PC-3 (cell line): Measurements from ENCODE around the gene PUS7. TPM values are rescaled to one million over a fixed set of nuclear protein-coding genes. Genes with fewer than 3 reads are reported as not detected.
"Not testable (repeated sequence)": the region's sequence is repeated elsewhere in the genome, so short reads cannot be mapped to it uniquely, and the experiment has no call there.

Experiments used
- ATAC-seq: fragments of 200-7000 bp; cut with Tn5 transposase; 2 replicates; pipeline ENCODE4 v1.9.1; 2020; ENCODE audit warnings: mild to moderate bottlenecking, moderate library complexity
- BruUV-seq: library from RNA; stranded (reverse); fragments of 400-500 nt; replicated peaks from 2 replicates; lab custom pipeline; 2021; lab: Mats Ljungman, UMichigan
- CTCF ChIA-PET: fragments of 300-600 bp; sonication (Branson Sonifier 250); formaldehyde crosslinking; loops from one replicate; lab custom pipeline; 2022; ENCODE audit warnings: antibody characterized with exemption; lab: Charles Lee
- POLR2A ChIA-PET: fragments of 300-600 bp; sonication (Branson Sonifier 250); formaldehyde crosslinking; loops from one replicate; lab custom pipeline; 2022; ENCODE audit warnings: antibody characterized with exemption; ENCODE audit not compliant: unreplicated experiment; lab: Charles Lee
- DNase-seq: peaks from one replicate; pipeline ENCODE4 v3.0.0-alpha.2; 2015
- H2AFZ ChIP-seq: fragments of 300-600 bp; sonication (generic); 2 replicates; pipeline ENCODE4 v1.6.0; 2016; ENCODE audit warnings: antibody characterized with exemption, low read length
- H3F3A ChIP-seq: fragments of 300-600 bp; sonication (generic); one replicate; pipeline ENCODE4 v1.6.0; 2017; ENCODE audit warnings: antibody characterized with exemption, low read length, control low read depth, mild to moderate bottlenecking; ENCODE audit not compliant: unreplicated experiment
- H3K27ac ChIP-seq: fragments of 300-600 bp; sonication (generic); 2 replicates; pipeline ENCODE4 v1.5.1; 2016; ENCODE audit warnings: mild to moderate bottlenecking, low read length
- H3K27me3 ChIP-seq: fragments of 300-600 bp; sonication (generic); 2 replicates; pipeline ENCODE4 v1.6.1; 2016; ENCODE audit warnings: low read length, mixed read lengths
- H3K36me3 ChIP-seq: fragments of 300-600 bp; sonication (generic); 2 replicates; pipeline ENCODE4 v1.6.1; 2016; ENCODE audit warnings: low read depth, mixed run types, low read length, mixed read lengths
- H3K4me1 ChIP-seq: fragments of 300-600 bp; sonication (generic); 2 replicates; pipeline ENCODE4 v1.5.1; 2016; ENCODE audit warnings: low read length; ENCODE audit not compliant: insufficient read depth
- H3K4me2 ChIP-seq: fragments of 300-600 bp; sonication (generic); 2 replicates; pipeline ENCODE4 v1.6.0; 2016; ENCODE audit warnings: low read length
- H3K4me3 ChIP-seq: fragments of 300-600 bp; sonication (generic); 2 replicates; pipeline ENCODE4 v1.5.1; 2016; ENCODE audit warnings: mild to moderate bottlenecking, low read length, mixed read lengths
- H3K79me2 ChIP-seq: fragments of 300-600 bp; sonication (generic); 2 replicates; pipeline ENCODE4 v1.6.1; 2017; ENCODE audit warnings: low read length, mixed read lengths
- H3K9ac ChIP-seq: fragments of 300-600 bp; sonication (generic); 2 replicates; pipeline ENCODE4 v1.6.0; 2016; ENCODE audit warnings: mild to moderate bottlenecking, low read length
- H3K9me2 ChIP-seq: fragments of 300-600 bp; sonication (generic); replicated peaks from 2 replicates; pipeline ENCODE4 v1.6.1; 2016; ENCODE audit warnings: mixed run types, low read length, mixed read lengths
- H3K9me3 ChIP-seq: fragments of 300-600 bp; sonication (generic); 2 replicates; pipeline ENCODE4 v1.6.1; 2016; ENCODE audit warnings: low read length, mixed read lengths
- H4K20me1 ChIP-seq: fragments of 300-600 bp; sonication (generic); 2 replicates; pipeline ENCODE4 v1.6.1; 2016; ENCODE audit warnings: low read length, mixed read lengths
- EZH2 ChIP-seq: fragments of 300-600 bp; sonication (generic); IDR thresholded peaks from one replicate; pipeline ENCODE4 v1.6.1; 2017; ENCODE audit warnings: antibody characterized with exemption, mild to moderate bottlenecking, low read length; ENCODE audit not compliant: unreplicated experiment
- EZH2phosphoT487 ChIP-seq: fragments of 300-600 bp; sonication (generic); IDR thresholded peaks from 2 replicates; pipeline ENCODE4 v1.6.1; 2018; ENCODE audit warnings: mild to moderate bottlenecking, antibody characterized with exemption, low read length, borderline replicate concordance
- intact Hi-C: fragments of 100-400 bp; cut with micrococcal nuclease; formaldehyde crosslinking; loops from 2 replicates; pipeline ENCODE4 v1.9.0; 2023
- total RNA-seq: library from RNA; depleted of rRNA; stranded (reverse); fragments of >200 nt; gene quantifications from 2 replicates; pipeline ENCODE4 v1.2.3, GENCODE V29; 2014
- TF ChIP-seq, protein P1 (sequence below): fragments of 300-600 bp; sonication (generic); conservative IDR thresholded peaks from 2 replicates; pipeline ENCODE4 v1.5.1; 2017; ENCODE audit warnings: antibody characterized with exemption, low read depth, mild to moderate bottlenecking, low read length

The PUS7 gene
- total RNA-seq, 1 experiment from 2014 or later = 37.2 TPM

DNA sequence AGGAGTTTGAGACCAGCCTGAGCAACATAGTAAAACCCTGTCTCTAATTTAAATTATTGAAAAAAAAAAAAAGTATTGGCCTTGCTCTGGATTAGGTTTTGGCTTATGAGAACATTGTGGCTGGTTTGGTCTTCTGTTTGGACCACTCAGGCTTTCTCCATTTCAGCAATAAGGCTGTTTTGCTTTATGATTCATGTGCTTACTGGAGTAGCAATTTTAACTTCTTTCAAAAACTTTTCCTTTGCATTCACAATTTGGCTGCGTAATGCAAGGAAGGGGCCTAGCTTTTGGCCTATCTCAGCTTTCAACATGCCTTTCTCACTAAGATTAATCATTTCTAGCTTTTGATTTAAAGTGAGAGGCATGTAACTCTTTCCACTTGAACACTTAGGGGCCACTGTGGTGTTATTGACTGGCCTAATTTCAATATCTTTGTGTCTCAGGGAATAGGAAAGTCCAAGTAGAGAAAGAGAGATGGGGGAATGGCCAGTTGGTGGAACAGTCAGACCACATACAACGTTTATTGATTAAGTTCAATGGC, 95.4 kb downstream of the PUS7 start:
- ChIA-PET POLR2A (no interaction called here), CTCF (no interaction called here)
- Histone ChIP-seq H3K9me2 (no peaks in the 10 kb centered on the region), H3K4me3 (no peak overlapping the region), H3K4me2 (no peak overlapping the region), H3K4me1 (no peaks in the 10 kb centered on the region), H3K36me3 (no peaks in the 10 kb centered on the region), H3K9me3 (no peaks in the 10 kb centered on the region), H4K20me1 (no peaks in the 10 kb centered on the region), H3F3A (no peaks in the 10 kb centered on the region), H3K27me3 (no peaks in the 10 kb centered on the region), H3K9ac (no peak overlapping the region), H2AFZ (no peak overlapping the region), H3K79me2 (no peaks in the 10 kb centered on the region), H3K27ac (no peak overlapping the region)
- intact Hi-C loops = no loop called here
- TF ChIP-seq EZH2phosphoT487 (no peak), EZH2 (no peak)
- TF ChIP-seq, protein P1, sequence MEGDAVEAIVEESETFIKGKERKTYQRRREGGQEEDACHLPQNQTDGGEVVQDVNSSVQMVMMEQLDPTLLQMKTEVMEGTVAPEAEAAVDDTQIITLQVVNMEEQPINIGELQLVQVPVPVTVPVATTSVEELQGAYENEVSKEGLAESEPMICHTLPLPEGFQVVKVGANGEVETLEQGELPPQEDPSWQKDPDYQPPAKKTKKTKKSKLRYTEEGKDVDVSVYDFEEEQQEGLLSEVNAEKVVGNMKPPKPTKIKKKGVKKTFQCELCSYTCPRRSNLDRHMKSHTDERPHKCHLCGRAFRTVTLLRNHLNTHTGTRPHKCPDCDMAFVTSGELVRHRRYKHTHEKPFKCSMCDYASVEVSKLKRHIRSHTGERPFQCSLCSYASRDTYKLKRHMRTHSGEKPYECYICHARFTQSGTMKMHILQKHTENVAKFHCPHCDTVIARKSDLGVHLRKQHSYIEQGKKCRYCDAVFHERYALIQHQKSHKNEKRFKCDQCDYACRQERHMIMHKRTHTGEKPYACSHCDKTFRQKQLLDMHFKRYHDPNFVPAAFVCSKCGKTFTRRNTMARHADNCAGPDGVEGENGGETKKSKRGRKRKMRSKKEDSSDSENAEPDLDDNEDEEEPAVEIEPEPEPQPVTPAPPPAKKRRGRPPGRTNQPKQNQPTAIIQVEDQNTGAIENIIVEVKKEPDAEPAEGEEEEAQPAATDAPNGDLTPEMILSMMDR = no peak
- BruUV-seq = no TSS peak
- ATAC-seq (no peak), DNase-seq (no peak)

DNA sequence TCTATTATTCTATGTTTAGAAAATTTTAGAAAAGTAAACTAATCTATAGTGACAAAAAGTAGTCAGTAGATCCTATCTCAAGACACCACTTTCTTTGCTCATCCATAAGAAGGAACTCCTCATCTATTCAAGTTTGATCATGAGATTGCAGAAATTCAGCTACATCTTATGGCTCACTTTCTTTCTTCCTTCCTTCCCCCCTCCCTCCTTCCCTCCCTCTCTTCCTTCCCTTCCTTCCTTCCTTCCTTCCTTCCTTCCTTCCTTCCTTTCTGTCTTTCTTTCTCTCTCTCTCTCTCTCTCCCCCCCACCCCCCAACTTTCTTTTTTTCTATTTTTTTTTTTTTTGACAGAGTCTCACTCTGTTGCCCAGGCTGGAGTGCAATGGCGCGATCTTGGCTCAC, 98.1 kb downstream of the PUS7 start:
- H3K9ac ChIP-seq = no peak overlapping the region
- TF ChIP-seq EZH2 (no peak), EZH2phosphoT487 (no peak)
- TF ChIP-seq, protein P1 = no peak
- CTCF ChIA-PET = interaction anchor here (0.7 kb wide), 1 partner anchor 26 kb away, joined by 3 read pairs; no protein-coding TSS in a partner anchor
- H2AFZ ChIP-seq = no peak overlapping the region
- no TSS peak for BruUV-seq
- H3K79me2 ChIP-seq = no peaks in the 10 kb centered on the region
- no peaks in the 10 kb centered on the region for H3F3A ChIP-seq
- no peaks in the 10 kb centered on the region for H4K20me1 ChIP-seq
- H3K9me2 ChIP-seq = no peaks in the 10 kb centered on the region
- no peaks in the 10 kb centered on the region for H3K4me1 ChIP-seq
- H3K27me3 ChIP-seq = no peaks in the 10 kb centered on the region
- no peak overlapping the region for H3K4me2 ChIP-seq
- DNase-seq (no peak), ATAC-seq (no peak)
- H3K27ac ChIP-seq = no peak overlapping the region
- H3K36me3 ChIP-seq = no peaks in the 10 kb centered on the region
- no peaks in the 10 kb centered on the region for H3K9me3 ChIP-seq
- no peak overlapping the region for H3K4me3 ChIP-seq
- POLR2A ChIA-PET = no interaction called here
- intact Hi-C loops = no loop called here

- CTCF ChIA-PET = no interaction called here
- H3K79me2 ChIP-seq = no peaks in the 10 kb centered on the region
- no peak for ATAC-seq
- no peaks in the 10 kb centered on the region for H3F3A ChIP-seq
- no peaks in the 10 kb centered on the region for H4K20me1 ChIP-seq
- no peaks in the 10 kb centered on the region for H3K9me2 ChIP-seq
- no peak for DNase-seq
- intact Hi-C loops = no loop called here
- H3K9ac ChIP-seq = no peak overlapping the region
- H3K36me3 ChIP-seq = no peaks in the 10 kb centered on the region
- H2AFZ ChIP-seq = no peak overlapping the region
- no peak for TF ChIP-seq EZH2phosphoT487
- TF ChIP-seq, protein P1 = no peak
- TF ChIP-seq EZH2 = no peak
- H3K9me3 ChIP-seq = no peaks in the 10 kb centered on the region
- no TSS peak for BruUV-seq
- POLR2A ChIA-PET = no interaction called here
- H3K4me3 ChIP-seq = no peak overlapping the region
- no peak overlapping the region for H3K4me2 ChIP-seq
- no peaks in the 10 kb centered on the region for H3K4me1 ChIP-seq
- H3K27ac ChIP-seq = no peak overlapping the region
- H3K27me3 ChIP-seq = no peaks in the 10 kb centered on the region
Measured at GRCh38 chr7:105413887-105414437, 108.1 kb downstream of the PUS7 start.

DNA sequence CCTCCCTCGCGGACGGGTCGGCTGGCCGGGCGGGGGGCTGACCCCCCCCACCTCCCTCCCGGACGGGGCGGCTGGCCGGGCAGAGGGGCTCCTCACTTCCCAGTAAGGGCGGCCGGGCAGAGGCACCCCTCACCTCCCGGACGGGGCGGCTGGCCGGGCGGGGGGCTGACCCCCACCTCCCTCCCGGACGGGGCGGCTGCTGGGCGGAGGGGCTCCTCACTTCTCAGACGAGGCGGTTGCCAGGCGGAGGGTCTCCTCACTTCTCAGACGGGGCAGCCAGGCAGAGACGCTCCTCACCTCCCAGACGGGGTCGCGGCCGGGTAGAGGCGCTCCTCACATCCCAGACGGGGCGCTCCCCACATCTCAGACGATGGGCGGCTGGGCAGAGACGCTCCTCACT, 111.3 kb downstream of the PUS7 start:
- H3K79me2 ChIP-seq, CTCF ChIA-PET, DNase-seq, POLR2A ChIA-PET, H3F3A ChIP-seq, ATAC-seq, intact Hi-C loops, H3K4me3 ChIP-seq, H3K9me2 ChIP-seq, H3K36me3 ChIP-seq, H3K9ac ChIP-seq, BruUV-seq, H3K4me2 ChIP-seq, H4K20me1 ChIP-seq, H3K9me3 ChIP-seq, H3K4me1 ChIP-seq, H2AFZ ChIP-seq, H3K27me3 ChIP-seq, H3K27ac ChIP-seq: not testable (repeated sequence)
